Head of caudate nucleus (tissue), 42 donors: Measurements from ENCODE around the gene TEPSIN.
"Not testable (repeated sequence)": the region's sequence is repeated elsewhere in the genome, so short reads cannot be mapped to it uniquely, and the experiment has no call there.

ENCODE experiments used
- DNase-seq, 42 donors: peaks; one replicate each; pipeline versions ENCODE4 v3.0.0 to v3.0.0-alpha.2; 2020 to 2021; ENCODE audit warnings: mixed read lengths in 7 of 42
- intact Hi-C: fragments of 100-400 bp; cut with DNase I; formaldehyde crosslinking; loops from one replicate; pipeline ENCODE4 v1.15.0; 2022

Gene TEPSIN

DNA sequence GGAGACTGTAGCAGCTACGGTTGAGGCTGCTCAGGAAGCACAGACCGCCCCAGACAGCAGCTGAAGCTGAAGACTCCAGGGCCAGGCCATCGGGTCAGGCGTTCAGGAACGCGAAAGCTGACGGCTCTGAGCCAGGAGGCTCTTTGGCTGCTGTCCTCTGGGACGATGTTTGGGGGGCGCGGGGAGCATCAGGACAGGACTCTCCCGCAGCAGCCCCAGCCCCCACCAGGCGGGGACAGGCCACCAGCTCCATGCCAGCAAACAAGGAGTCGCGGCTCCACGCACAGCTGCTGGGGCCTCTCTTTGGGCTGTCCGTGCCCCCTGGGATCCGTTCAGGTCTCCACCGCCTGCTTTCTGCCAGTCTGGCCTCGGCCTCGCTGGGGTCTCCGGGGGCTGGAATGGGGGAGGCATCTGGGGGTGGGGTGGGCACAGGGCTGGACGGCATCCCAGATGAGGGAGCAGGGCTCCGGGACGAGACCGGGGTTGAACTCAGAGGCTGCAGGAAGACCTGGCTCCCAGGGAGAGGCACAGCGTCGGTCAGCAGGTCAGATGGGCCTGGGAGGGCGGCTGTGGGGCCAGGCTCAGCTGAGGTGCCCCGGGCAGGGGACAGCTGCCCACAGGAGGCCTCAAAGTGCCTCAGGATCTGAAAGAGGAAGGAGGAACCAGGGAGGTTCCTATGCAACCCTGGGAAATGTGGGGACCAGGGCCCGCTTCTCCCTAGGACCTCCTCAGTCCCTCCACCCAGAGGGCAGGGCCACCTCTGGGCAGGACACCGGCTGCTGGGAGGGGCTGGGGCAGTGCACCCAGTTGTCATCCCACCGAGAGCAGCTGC lies 9.8 kb downstream of the TEPSIN start:
- no peak for DNase-seq
- intact Hi-C loops, result loop anchor here (10.0 kb wide), 1 partner anchor 194 kb away; the partner anchor contains the start of gene BAIAP2

DNA sequence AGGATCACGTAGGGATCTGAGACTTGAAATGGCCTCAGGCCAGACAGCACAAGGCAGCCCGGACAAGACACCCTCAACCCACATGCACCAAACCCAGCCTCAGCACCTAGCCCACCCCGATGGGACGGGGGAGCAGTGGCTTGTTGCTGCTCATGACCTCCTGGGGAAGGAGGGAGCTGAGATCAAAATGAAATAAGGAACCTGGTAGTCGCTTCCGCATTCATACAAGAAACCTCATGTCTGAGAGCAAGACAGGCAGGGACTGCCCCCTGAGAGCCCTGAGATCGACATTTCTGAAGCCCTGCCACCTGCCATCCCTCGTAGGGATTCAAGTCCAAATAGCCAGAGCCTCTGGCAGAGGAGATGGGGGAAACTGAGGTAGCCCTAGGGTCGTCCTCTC lies 10.4 kb downstream of the TEPSIN start:
- intact Hi-C loops, result loop anchor here (10.0 kb wide), 1 partner anchor 194 kb away; the partner anchor contains the start of gene BAIAP2
- peak in 4 of 42 donors; percentile 15 to 35 (median 24) for DNase-seq

DNA sequence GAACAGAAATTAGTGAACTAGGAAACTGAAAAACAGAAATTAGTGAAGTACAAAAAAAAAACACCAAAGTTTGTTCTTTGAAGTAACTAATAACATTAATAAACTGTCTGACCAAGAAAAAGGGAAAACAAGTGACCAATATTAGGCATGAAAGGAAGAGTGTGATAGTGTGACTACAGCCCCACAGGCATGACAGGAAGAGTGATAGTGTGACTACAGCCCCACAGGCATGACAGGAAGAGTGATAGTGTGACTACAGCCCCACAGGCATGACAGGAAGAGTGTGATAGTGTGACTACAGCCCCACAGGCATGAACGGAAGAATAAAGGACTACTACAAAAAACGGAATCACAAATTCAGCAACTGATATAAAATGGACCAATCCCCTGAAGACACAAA lies 11.2 kb downstream of the TEPSIN start:
- intact Hi-C loops, result loop anchor here (10.0 kb wide), 1 partner anchor 193 kb away; the partner anchor contains the start of gene BAIAP2
- DNase-seq, result not testable (repeated sequence)

DNA sequence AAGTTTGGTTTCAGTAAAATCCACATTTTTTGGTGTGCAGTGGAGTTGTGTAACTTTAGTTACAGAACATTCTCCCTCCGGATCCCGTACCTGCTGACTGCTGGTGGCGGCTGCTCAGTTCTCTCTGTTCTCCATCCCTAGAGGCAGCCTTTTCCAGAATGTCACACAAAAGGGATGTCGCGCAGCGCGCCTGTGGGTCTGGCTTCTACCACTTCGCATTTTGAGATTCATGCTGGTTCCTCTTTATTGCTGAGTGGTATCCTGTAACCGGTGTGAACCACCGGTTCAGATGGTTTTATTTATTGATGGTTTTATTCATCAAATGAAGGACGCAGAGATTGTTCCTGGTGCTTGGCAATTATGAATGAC lies 15.1 kb downstream of the TEPSIN start:
- intact Hi-C loops, result loop anchor here (10.0 kb wide), 1 partner anchor 189 kb away; the partner anchor contains the start of gene BAIAP2
- DNase-seq, result peak in 38 of 42 donors; percentile 20 to 79 (median 49)

DNA sequence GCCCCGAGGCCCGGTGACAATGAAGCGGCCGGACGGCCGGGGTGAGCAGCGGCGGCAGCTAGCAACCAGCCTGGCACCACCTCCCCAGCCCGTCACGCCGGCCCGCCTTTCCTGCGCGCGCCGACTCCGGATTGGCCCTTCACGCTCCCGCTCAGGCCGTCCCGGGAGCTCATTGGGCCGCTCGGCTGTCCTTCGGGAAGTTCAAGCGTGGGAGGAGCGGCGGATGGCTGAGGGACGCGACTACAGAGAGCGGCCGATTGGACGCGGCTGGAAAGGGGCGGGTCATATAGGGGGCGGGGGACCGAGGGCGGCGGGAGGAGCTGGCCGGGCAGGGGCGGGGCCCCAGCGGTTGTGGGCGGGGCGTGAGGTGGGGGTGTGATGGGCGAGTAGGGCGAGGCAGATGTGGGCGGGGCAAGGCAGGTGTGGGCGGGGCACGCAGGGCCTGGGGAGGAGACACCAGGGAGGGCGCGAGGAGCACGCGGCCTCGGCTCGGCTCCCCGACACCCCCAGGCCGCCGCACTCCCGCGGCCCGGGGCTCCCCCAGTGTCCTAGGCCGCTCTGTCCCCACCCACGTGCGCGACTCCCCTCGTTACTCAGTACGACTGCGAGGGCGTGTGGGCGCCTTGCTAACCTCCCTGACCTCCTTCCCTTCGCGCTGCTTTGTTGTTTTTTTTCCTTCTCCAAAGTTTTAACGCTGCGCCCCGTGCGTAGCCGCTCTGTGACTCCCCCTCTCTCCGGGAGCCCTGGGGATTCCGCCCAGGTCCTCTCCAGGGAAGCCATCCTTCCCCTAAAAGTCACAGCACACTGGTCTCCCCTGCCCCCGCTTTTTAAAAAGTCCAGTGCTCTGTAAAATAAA lies 15.7 kb downstream of the TEPSIN start, which contains the start of gene CEP131:
TSS of gene CEP131 (minus strand) at position 60 of the 856 bp plus-strand sequence. CDS start 2,909 bp downstream, outside the sequence.
- intact Hi-C loops, result loop anchor here (10.0 kb wide), 1 partner anchor 188 kb away; the partner anchor contains the start of gene BAIAP2
- peak; percentile 95 to 100 (median 99) for DNase-seq

DNA sequence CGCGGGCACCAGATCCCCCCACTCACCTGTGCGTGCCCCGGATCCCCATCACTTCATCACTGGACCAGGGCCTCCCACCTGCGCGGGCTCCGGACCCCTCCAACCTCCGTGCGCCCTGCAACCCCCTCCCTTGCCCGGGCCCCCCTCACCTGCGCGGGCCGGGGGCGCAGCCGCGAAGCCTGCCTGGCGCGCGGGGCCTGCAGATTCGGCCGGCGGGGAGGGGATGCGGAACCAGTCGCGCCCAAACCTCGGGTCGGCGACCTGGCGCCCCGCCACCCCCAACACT lies 16.3 kb downstream of the TEPSIN start:
- intact Hi-C loops, result loop anchor here (10.0 kb wide), 1 partner anchor 188 kb away; the partner anchor contains the start of gene BAIAP2
- DNase-seq, result no peak

DNA sequence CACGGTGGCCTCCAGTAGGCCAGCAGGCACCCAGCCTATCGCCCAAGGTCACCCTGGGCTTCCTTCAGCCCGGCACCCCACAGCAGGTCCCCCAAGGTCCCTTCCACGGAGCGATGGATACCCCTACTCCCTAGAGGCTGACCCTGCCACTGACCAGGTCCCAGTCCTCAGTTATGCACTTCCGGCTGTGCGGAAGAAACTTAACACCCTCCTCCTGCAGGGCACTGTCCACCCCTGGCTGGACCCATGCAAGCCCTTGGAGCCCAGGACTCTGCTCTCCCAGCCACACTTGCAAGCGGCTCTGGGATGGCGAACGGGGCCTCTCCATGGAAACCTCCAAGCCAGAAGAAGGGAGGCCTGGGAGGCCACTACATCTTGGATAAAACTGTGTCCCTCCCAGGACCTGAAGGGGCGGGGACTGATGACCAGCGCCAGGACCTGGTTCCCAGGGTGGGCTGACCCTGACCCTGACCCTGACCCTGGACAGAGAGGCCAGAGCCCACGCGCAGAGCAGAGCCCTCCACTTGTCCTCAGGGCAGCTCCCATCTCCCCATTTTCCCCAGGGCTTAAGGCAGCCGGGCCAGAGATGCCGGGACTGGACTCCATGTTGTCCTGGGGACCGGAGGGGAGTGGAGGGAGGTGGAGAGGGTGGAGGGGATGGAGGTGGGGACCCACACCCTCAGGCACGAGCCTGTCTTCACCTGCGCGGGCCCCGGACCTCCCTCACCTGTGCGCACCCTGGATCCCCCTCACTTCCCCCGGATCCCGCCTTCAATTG lies 16.8 kb downstream of the TEPSIN start:
- no peak for DNase-seq
- intact Hi-C loops, result loop anchor here (10.0 kb wide), 1 partner anchor 187 kb away; the partner anchor contains the start of gene BAIAP2

DNA sequence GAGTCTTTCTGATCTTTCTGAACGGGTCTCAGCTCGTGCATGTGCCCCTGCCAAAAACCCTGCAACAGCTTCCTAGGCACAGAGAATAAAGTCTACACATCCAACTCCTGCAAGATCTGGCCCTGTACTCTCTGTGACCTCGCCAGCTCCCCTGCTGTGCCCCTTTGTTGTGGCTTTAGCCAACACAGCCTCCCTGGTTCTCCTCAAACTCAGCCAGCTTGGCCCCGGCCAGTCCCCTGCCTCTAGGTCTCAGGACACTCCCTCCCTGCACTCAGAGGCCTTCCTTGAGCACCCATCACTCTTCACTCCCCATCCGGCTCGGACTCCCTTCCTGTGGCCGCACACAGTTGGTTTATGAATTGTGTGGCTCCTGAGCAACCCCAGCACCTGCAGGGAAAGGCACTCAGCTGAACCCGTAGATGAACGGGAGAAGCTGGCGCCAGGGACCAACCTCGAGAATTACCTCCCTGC lies 17.4 kb downstream of the TEPSIN start:
- DNase-seq, result no peak

DNA sequence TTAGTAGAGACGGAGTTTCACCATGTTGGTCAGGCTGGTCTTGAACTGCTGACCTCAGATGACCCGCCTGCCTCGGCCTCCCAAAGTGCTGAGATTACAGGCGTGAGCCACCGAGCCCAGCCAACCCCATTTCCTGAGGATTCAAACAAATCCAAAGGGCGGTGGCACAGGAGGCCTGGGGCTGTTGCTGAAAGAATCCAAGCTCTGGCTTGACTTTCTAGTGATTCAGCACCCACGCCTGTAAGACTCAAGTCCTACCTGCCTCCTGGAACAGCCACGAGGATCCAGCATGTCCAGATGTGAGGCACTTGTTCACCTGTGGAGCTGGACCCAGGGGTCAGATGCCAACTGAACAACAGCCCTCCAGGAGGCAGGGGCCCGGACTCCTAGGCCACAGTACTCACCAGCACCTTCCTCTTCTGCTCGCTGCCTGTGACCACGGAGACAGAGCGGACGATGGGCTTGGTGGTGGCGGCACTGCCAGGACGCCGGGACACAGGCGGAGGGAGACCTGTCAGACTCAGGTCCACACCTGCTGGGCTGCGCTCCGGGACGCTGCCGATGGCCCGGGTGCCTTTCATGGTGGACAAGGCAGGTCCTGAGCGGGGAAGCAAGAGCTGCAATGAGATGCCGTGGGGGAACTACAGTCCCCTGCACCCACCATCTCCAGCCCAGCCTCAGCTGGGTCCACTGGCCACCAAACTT lies 19.2 kb downstream of the TEPSIN start:
- intact Hi-C loops, result loop anchor here (10.0 kb wide), 1 partner anchor 185 kb away; the partner anchor contains the start of gene BAIAP2
- no peak for DNase-seq

More for the DNA sequence above, 17.4 kb downstream of the TEPSIN start:
- intact Hi-C loops, result loop anchor here (10.0 kb wide), 1 partner anchor 187 kb away; the partner anchor contains the start of gene BAIAP2

DNA sequence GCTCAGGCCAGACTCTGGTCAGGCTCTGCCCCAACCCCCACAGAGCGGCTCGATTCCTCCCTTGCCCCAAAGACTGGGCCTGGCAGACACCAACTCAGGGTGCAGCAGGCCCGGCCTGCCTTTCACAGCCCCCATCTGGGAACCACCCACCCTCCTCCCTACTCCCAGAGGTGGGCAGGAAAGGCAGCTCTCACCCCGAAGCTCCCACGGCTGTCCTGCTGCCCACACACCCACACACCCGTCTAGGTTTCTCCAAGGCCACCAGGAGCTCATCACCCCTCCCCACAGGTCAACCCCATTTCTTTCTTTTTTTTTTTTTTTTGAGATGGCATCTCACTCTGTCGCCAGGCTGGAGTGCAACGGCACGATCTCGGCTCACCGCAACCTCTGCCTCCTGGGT lies 19.9 kb downstream of the TEPSIN start:
- no peak for DNase-seq
- intact Hi-C loops, result no loop called here

DNA sequence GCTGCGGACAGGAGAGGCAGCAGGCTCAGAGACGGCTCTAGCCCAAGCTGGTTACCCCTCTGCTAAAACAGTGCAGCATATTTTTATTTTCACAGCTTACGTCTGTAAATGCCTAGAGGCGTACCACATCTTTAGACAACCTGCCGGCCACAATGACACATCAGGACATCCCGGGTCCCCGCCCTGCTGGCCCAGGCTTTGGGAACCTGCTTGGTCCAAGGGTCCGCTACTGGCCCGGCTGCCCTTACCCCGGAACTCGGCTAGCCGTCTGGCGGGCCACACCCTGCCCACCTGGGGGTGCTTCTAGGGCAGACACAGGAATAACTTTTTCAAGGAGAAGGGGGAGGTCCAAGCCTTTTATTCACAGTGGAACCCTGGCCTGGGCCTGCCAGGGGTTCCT lies 20.4 kb downstream of the TEPSIN start:
- intact Hi-C loops, result no loop called here
- no peak for DNase-seq

DNA sequence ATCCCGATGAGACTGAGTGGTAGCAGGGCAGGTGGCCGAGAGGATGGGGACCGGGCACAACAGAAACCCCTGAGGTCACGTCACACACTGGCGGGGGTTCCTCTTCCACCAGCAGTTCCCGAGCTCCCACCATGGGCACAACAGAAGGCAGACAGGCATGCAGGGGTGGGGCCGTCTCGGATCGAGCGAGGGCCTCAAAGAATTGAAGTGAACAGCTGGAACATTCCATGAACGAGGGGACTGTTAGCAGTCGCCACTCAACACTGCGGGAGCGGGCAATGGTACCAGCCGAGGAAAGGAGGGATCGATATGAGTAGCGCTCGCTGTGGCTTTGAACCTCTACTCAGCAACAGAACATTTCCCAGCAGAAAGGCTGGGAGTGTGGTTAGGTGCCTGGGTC lies 21.4 kb downstream of the TEPSIN start:
- intact Hi-C loops, result no loop called here
- no peak for DNase-seq

DNA sequence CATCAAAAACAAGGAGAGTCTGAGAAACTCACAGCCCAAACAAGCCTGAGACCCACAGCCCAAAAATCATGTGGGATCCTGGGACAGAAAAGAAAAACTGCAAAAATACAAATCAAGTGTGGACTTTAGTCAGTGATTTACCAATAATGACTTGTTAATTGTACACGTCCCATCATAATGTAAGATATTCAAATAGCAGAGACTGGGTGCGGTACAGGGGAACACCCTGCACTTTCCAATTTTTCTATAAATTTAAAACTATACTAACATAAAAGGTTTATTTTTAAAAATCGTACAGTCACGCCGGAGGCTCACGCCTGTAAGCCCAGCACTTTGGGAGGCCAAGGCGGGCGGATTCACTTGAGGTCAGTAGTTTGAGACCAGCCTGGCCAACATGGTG lies 24.9 kb downstream of the TEPSIN start:
- intact Hi-C loops, result no loop called here
- no peak for DNase-seq

DNA sequence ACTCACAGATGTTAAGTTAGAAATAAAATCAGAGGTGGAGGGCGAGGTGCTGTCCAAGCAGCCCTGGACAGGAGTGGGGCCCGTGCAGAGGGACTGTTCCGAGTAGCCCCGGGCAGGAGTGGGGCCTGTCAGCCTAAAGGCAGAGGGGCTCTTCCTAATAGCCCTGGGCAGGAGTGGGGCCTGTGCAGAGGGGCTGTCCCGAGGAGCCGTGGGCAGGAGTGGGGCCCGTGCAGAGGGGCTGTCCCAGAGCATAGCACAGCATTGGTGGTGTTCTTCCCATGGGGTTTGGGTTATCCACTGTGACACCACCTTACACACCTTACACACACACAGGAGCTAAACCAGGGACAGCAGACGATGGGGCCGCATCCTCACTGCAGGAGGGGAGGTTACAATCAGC lies 26.5 kb downstream of the TEPSIN start:
- intact Hi-C loops, result no loop called here
- DNase-seq, result no peak

DNA sequence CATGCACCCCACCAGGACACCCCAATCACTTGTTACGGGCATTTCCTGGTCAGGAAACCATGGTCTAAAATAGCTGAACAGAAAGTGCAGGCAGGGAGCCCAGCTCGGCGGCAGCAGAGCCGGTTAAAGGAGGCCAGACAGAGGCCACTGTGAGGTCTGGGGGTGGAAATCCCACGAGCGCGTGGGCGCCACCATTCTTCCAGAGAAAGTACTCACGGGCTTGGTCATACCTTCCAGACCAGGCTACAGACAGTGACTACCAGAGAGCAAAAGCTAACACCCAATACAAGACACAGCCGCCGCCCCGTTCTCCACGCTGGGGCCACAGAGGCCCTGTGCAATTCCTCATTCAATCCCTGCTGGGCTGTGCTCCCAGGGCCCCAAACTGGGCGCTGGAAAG lies 28.0 kb downstream of the TEPSIN start:
- intact Hi-C loops, result no loop called here
- no peak for DNase-seq

DNA sequence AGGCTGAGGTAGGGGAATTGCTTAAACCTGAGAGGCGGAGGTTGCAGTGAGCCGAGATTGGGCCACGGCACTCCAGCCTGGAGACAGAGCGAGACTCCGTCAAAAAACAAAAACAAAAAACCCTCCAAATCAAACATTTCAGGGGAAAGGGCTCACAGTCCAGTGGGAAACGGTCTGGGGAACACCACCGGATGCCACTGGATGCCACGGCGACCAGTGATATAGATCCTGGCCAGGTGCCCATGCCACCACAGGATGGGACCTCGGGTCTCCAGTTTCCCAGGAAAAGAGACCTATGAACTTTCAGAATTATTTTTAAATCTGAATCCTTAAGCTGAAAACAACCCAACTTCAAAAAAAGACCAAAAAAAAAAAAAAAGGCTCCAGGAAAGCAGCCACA lies 28.4 kb downstream of the TEPSIN start:
- DNase-seq, result no peak
- intact Hi-C loops, result no loop called here

DNA sequence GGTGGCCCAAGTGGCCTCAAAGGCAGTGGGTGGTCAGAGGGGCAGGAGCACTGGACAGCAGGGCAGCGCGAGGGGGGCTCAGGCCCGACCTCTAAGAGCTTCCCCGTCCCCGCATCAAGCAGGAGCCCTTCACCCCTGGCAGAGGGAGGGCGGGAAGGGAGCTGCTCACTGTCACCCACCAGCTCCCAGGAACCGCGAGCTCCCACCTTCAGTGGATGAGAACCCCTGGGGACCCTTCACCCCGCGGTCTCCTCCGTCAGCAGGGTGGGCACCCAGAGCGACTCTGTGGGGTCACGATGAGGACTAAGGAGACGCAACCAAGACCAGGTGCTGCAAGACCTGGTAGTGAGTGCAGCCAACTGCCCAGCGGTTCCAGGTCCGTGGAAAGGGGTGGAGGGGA lies 29.7 kb downstream of the TEPSIN start:
- intact Hi-C loops, result loop anchor here (10.0 kb wide), 1 partner anchor 64 kb away; no protein-coding TSS in a partner anchor
- DNase-seq, result no peak

DNA sequence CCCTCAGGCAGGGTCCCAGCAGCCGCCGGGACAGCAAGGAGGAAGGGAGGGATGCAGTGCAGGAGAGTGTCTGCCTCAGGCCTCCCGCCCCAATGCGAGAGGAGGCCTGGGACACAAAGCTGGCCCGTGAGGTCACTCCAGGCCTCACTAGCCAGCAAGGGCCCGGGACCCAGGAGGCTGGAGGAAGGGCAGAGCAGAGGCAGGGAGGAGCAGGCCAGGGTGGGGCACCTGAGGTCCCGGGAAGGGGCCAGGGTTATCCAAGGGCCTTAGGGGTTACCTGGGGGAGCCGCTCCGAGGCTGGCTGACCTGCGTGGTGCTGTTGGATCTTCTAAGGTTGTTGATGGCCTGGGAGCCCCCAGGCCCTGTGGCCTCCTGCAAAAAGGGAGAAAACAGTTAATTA lies 30.2 kb downstream of the TEPSIN start:
- intact Hi-C loops, result loop anchor here (10.0 kb wide), 1 partner anchor 64 kb away; no protein-coding TSS in a partner anchor
- no peak for DNase-seq
